ENCODE data around the gene RUVBL2.
A peak's percentile ranks its signal among the peaks of the same experiment; 100 is the strongest.

The RUVBL2 gene

DNA sequence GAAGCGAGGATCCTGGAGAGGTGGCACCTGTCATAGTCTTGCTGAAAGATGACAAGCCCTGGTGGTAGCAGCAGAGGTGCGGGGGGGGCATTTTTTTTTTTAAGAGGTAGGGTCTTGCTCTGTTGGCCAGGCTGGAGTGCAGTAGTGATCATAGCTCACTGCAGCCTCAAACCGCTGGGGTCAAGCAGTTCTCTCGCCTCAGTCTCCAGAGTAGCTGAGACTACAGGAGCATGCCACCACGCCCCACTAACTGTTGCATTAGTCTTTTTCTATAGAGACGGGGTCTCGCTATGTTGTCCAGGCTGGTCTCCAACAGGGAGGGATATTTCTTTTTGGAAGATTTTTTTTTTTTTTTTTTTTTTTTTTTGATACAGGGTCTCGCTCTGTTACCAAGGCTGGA, 35.7 kb upstream of the RUVBL2 start:
- Histone ChIP-seq H3K9ac (ENCODE audit: low read length) (no peak overlapping the region), H3K4me1 (ENCODE audit: low read length) (peaks cover 26% of the 10 kb centered on the region), H3K27me3 (ENCODE audit: low read depth, low read length) (no peaks in the 10 kb centered on the region), H3K4me3 (ENCODE audit: low read length) (no peak overlapping the region), H2AFZ (ENCODE audit: low read depth, low read length) (no peak overlapping the region), H3K4me2 (ENCODE audit: low read length) (no peak overlapping the region), H3K9me3 (ENCODE audit: insufficient read depth, low read length) (no peaks in the 10 kb centered on the region), H4K20me1 (ENCODE audit: insufficient read depth, low read length) (no peaks in the 10 kb centered on the region), H3K36me3 (replicated peaks; ENCODE audit: low read depth, low read length) (peaks cover 8% of the 10 kb centered on the region), H3K27ac (ENCODE audit: low read length) (no peak overlapping the region), H3K79me2 (ENCODE audit: low read length) (peaks cover 17% of the 10 kb centered on the region)
- TF ChIP-seq, protein P1, sequence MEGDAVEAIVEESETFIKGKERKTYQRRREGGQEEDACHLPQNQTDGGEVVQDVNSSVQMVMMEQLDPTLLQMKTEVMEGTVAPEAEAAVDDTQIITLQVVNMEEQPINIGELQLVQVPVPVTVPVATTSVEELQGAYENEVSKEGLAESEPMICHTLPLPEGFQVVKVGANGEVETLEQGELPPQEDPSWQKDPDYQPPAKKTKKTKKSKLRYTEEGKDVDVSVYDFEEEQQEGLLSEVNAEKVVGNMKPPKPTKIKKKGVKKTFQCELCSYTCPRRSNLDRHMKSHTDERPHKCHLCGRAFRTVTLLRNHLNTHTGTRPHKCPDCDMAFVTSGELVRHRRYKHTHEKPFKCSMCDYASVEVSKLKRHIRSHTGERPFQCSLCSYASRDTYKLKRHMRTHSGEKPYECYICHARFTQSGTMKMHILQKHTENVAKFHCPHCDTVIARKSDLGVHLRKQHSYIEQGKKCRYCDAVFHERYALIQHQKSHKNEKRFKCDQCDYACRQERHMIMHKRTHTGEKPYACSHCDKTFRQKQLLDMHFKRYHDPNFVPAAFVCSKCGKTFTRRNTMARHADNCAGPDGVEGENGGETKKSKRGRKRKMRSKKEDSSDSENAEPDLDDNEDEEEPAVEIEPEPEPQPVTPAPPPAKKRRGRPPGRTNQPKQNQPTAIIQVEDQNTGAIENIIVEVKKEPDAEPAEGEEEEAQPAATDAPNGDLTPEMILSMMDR (IDR thresholded peaks at IDR 0.05; ENCODE audit: low read depth, low read length) = no peak
- no peak for TF ChIP-seq EZH2phosphoT487 (IDR thresholded peaks at IDR 0.05; ENCODE audit: low read depth)

DNA sequence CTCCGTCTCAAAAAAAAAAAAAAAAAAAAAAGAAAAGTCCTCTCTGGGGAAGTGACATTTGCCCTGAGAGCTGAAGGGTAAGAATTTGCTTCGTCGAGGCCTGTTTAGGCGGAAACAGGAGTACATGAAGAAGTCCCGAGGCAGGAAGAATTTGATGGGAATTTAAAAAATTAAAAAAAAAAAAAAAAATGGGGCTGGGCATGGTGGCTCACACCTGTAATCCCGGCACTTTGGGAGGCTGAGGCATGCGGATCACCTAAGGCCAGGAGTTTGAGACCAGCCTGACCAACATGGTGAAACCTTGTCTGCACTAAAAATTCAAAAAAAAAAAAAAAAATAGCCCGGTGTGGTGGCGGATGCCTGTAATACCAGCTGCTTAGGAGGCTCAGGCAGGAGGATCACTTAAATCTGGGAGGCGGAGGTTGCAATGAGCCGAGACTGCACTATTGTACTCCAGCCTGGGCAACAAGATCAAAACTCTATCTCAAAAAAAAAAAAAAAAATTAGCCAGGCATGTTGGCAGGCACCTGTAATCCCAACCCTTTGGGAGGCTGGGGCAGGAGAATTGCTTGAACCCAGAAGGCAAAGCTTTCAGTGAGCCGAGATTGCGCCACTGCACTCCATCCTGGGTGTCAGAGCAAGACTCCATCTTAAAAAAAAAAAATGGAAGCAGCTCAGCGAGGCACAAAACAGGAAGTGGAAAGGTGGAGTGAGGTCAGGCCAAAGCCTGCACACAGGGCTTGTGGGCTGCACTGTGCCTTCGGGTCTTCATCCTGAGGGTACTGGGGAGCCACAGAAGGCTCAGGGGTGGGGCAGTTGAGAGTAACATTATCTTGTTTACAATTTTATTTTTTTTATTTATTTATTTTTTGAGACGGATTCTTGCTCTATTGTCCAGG, 34.1 kb upstream of the RUVBL2 start:
- TF ChIP-seq, protein P1 (IDR thresholded peaks at IDR 0.05; ENCODE audit: low read depth, low read length) = no peak
- no peak for TF ChIP-seq EZH2phosphoT487 (IDR thresholded peaks at IDR 0.05; ENCODE audit: low read depth)
- Histone ChIP-seq H3K9me3 (ENCODE audit: insufficient read depth, low read length) (no peaks in the 10 kb centered on the region), H3K9ac (ENCODE audit: low read length) (no peak overlapping the region), H3K4me3 (ENCODE audit: low read length) (no peak overlapping the region), H3K36me3 (replicated peaks; ENCODE audit: low read depth, low read length) (peaks cover 8% of the 10 kb centered on the region), H3K27ac (ENCODE audit: low read length) (no peak overlapping the region), H3K4me2 (ENCODE audit: low read length) (no peak overlapping the region), H3K4me1 (ENCODE audit: low read length) (peaks cover 39% of the 10 kb centered on the region), H2AFZ (ENCODE audit: low read depth, low read length) (no peak overlapping the region), H3K79me2 (ENCODE audit: low read length) (peaks cover 24% of the 10 kb centered on the region), H3K27me3 (ENCODE audit: low read depth, low read length) (no peaks in the 10 kb centered on the region), H4K20me1 (ENCODE audit: insufficient read depth, low read length) (no peaks in the 10 kb centered on the region)

DNA sequence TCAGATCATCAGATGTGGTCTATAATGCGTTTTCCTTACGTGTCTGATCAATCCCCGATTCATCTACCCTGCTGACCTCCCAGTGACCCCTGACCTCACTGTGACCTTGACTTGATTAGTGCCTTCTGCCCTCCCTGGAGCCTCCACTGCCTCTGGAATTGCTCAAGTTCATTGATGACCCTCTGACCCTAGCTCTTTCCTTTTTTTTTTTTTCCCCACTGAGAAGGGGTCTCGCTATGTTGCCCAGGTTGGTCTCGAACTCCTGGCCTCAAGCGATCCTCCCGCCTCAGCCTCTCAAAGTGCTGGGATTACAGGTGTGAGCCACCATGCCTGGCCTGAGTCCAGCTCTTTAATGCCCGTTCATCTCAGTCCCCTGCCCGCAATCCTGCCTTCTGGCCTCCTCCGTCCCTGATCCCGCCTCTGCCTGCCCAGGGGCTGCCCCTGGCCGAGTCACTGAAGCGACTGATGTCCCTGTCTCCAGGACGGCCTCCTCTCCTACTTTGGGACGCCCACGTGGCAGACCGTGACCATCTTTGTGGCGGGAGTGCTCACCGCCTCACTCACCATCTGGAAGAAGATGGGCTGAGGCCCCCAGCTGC, 32.5 kb upstream of the RUVBL2 start:
- H3K27me3 ChIP-seq (ENCODE audit: low read depth, low read length) = no peaks in the 10 kb centered on the region
- no peak for TF ChIP-seq EZH2phosphoT487 (IDR thresholded peaks at IDR 0.05; ENCODE audit: low read depth)
- TF ChIP-seq, protein P1 (IDR thresholded peaks at IDR 0.05; ENCODE audit: low read depth, low read length) = no peak
- no peak overlapping the region for H3K4me3 ChIP-seq (ENCODE audit: low read length)
- H4K20me1 ChIP-seq (ENCODE audit: insufficient read depth, low read length) = peaks cover 7% of the 10 kb centered on the region
- H3K79me2 ChIP-seq (ENCODE audit: low read length) = peaks cover 22% of the 10 kb centered on the region
- peaks cover 10% of the 10 kb centered on the region for H3K36me3 ChIP-seq (replicated peaks; ENCODE audit: low read depth, low read length)
- H3K9me3 ChIP-seq (ENCODE audit: insufficient read depth, low read length) = no peaks in the 10 kb centered on the region
- H3K27ac ChIP-seq (ENCODE audit: low read length) = no peak overlapping the region
- peaks cover 32% of the 10 kb centered on the region for H3K4me1 ChIP-seq (ENCODE audit: low read length)
- H3K4me2 ChIP-seq (ENCODE audit: low read length) = no peak overlapping the region
- no peak overlapping the region for H2AFZ ChIP-seq (ENCODE audit: low read depth, low read length)
- no peak overlapping the region for H3K9ac ChIP-seq (ENCODE audit: low read length)

DNA sequence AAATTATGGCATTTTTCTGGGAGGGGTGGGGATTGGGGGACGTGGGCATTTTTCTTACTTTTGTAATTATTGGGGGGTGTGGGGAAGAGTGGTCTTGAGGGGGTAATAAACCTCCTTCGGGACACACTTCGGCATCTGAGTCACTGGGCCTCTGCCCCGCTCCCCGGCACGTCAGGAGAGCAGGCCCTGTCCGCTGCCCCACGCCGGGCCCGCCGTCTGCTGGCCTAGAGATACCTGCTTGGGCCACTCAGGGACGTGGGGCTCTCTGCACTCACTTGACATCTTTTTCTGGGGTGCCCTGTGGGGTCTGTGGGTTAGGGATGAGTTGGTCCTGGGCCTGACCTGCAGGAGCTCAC, 32.0 kb upstream of the RUVBL2 start:
- Histone ChIP-seq H3K9me3 (ENCODE audit: insufficient read depth, low read length) (no peaks in the 10 kb centered on the region), H3K27me3 (ENCODE audit: low read depth, low read length) (no peaks in the 10 kb centered on the region), H3K9ac (ENCODE audit: low read length) (peak overlapping the region; percentile 97; the same call in 1 of the 2 replicates), H3K4me1 (ENCODE audit: low read length) (peaks cover 36% of the 10 kb centered on the region), H4K20me1 (ENCODE audit: insufficient read depth, low read length) (peaks cover 12% of the 10 kb centered on the region), H3K27ac (ENCODE audit: low read length) (peak overlapping the region; percentile 96), H3K4me3 (ENCODE audit: low read length) (no peak overlapping the region), H3K36me3 (replicated peaks; ENCODE audit: low read depth, low read length) (peaks cover 13% of the 10 kb centered on the region), H3K79me2 (ENCODE audit: low read length) (peaks cover 24% of the 10 kb centered on the region), H2AFZ (ENCODE audit: low read depth, low read length) (no peak overlapping the region), H3K4me2 (ENCODE audit: low read length) (peak overlapping the region; percentile 98; the same call in 1 of the 2 replicates)
- no peak for TF ChIP-seq EZH2phosphoT487 (IDR thresholded peaks at IDR 0.05; ENCODE audit: low read depth)
- TF ChIP-seq, protein P1 (IDR thresholded peaks at IDR 0.05; ENCODE audit: low read depth, low read length) = no peak
